PFSK-1 (cell line): ENCODE data around the gene SPEF2.

Experiments
- FOXP2 ChIP-seq: optimal IDR thresholded peaks from 2 replicates; pipeline ENCODE3; 2011; ENCODE audit warnings: borderline replicate concordance, control low read depth, inconsistent platforms; ENCODE audit not compliant: insufficient read depth; ENCODE audit errors: extremely low read length, extremely low read depth
- POLR2AphosphoS5 ChIP-seq: IDR thresholded peaks from 2 replicates; pipeline ENCODE4 v1.6.1; 2012; ENCODE audit warnings: low read depth, mild to moderate bottlenecking, control low read depth, low read length, moderate library complexity
- REST ChIP-seq, 2 experiments: IDR thresholded peaks; 2 replicates each; pipeline versions ENCODE4 v1.6.1 to v1.8.0; 2011 to 2012; ENCODE audit warnings: low read depth in 2 of 2, low read length in 2 of 2, control low read depth in 1 of 2, inconsistent platforms in 1 of 2, mild to moderate bottlenecking in 1 of 2, moderate library complexity in 1 of 2; ENCODE audit not compliant: insufficient read depth in 1 of 2
- SIN3A ChIP-seq: IDR thresholded peaks from 2 replicates; pipeline ENCODE4 v1.6.1; 2012; ENCODE audit warnings: mild to moderate bottlenecking, low read length, moderate library complexity, borderline replicate concordance; ENCODE audit not compliant: insufficient read depth
- TAF1 ChIP-seq: IDR thresholded peaks from 2 replicates; pipeline ENCODE4 v1.6.1; 2012; ENCODE audit warnings: low read length, control low read depth, borderline replicate concordance; ENCODE audit not compliant: insufficient read depth

SPEF2 gene

GRCh38 chr5:35598707-35599370 is 18.8 kb upstream of the SPEF2 start:
- TF ChIP-seq TAF1: no peak
- no peak for TF ChIP-seq FOXP2
- TF ChIP-seq POLR2AphosphoS5: no peak
- TF ChIP-seq REST (IDR thresholded peaks at IDR 0.05; ENCODE audit: insufficient read depth in 1 of 2, low read depth in 2 of 2, low read length in 2 of 2): no peak
- TF ChIP-seq SIN3A: no peak

- TF ChIP-seq POLR2AphosphoS5 (no peak), REST (IDR thresholded peaks at IDR 0.05; ENCODE audit: insufficient read depth in 1 of 2, low read depth in 2 of 2, low read length in 2 of 2) (no peak), TAF1 (no peak), FOXP2 (no peak), SIN3A (no peak)
Observed at GRCh38 chr5:35600591-35600990, 17.1 kb upstream of the SPEF2 start.

GRCh38 chr5:35608881-35609779 is 8.5 kb upstream of the SPEF2 start:
- TF ChIP-seq SIN3A: no peak
- no peak for TF ChIP-seq FOXP2
- TF ChIP-seq POLR2AphosphoS5: no peak
- no peak for TF ChIP-seq TAF1
- no peak for TF ChIP-seq REST (IDR thresholded peaks at IDR 0.05; ENCODE audit: insufficient read depth in 1 of 2, low read depth in 2 of 2, low read length in 2 of 2)

- no peak for TF ChIP-seq SIN3A
Observed at GRCh38 chr5:35617060-35617434, 616 bp upstream of the SPEF2 start.

- TF ChIP-seq FOXP2: no peak
Observed at GRCh38 chr5:35618304-35618636, 607 bp downstream of the SPEF2 start.

GRCh38 chr5:35618781-35619180 is 1.1 kb downstream of the SPEF2 start:
- TF ChIP-seq TAF1 (no peak), POLR2AphosphoS5 (no peak), SIN3A (no peak), FOXP2 (no peak), REST (IDR thresholded peaks at IDR 0.05; ENCODE audit: insufficient read depth in 1 of 2, low read depth in 2 of 2, low read length in 2 of 2) (no peak)
